Measurements from ENCODE around the gene RABAC1.

DNA sequence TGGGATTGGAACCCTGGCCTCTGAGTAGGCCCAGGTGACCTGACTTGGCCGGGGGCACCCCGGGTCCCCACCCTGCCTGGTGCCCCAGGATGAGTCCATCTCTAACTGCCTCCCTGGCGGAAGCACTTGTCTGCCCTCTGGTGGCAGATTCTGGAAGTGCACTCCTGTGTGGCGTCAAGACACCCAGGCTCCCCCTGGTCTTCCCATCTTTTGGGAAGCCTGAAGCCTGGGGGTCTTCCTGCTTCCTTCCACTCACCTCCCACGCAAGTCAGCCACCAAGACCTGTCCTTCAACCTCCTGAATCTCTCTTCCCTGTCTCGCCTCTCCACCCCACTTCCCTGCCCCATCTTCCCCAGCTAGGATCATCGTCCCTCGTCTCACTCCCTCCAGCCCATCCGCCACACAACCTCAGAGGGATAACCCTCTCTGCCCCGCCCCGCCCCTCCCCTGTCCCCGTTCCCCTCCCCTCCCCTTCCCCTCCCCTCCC, 7.4 kb downstream of the RABAC1 start:
- no peak for TF ChIP-seq NR2C2 (CRISPR knock-in tag; IDR thresholded peaks at IDR 0.05)
- no peak for TF ChIP-seq NR2C2 (tag; IDR thresholded peaks at IDR 0.05)
- TF ChIP-seq, protein P1, sequence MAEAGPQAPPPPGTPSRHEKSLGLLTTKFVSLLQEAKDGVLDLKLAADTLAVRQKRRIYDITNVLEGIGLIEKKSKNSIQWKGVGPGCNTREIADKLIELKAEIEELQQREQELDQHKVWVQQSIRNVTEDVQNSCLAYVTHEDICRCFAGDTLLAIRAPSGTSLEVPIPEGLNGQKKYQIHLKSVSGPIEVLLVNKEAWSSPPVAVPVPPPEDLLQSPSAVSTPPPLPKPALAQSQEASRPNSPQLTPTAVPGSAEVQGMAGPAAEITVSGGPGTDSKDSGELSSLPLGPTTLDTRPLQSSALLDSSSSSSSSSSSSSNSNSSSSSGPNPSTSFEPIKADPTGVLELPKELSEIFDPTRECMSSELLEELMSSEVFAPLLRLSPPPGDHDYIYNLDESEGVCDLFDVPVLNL (CRISPR knock-in tag; IDR thresholded peaks at IDR 0.05; ENCODE audit: low read depth): no peak
- TF ChIP-seq, protein P2, sequence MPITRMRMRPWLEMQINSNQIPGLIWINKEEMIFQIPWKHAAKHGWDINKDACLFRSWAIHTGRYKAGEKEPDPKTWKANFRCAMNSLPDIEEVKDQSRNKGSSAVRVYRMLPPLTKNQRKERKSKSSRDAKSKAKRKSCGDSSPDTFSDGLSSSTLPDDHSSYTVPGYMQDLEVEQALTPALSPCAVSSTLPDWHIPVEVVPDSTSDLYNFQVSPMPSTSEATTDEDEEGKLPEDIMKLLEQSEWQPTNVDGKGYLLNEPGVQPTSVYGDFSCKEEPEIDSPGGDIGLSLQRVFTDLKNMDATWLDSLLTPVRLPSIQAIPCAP (CRISPR knock-in tag; IDR thresholded peaks at IDR 0.05; ENCODE audit: borderline replicate concordance): no peak
- no peak for TF ChIP-seq TARDBP (IDR thresholded peaks at IDR 0.05)
- no peak for TF ChIP-seq ETV6 (IDR thresholded peaks at IDR 0.05; ENCODE audit: borderline replicate concordance in 1 of 2, low read depth in 2 of 2, low read length in 1 of 2)
- TF ChIP-seq ETV6 (CRISPR knock-in tag; IDR thresholded peaks at IDR 0.05; ENCODE audit: borderline replicate concordance): no peak
- TF ChIP-seq, protein P3, sequence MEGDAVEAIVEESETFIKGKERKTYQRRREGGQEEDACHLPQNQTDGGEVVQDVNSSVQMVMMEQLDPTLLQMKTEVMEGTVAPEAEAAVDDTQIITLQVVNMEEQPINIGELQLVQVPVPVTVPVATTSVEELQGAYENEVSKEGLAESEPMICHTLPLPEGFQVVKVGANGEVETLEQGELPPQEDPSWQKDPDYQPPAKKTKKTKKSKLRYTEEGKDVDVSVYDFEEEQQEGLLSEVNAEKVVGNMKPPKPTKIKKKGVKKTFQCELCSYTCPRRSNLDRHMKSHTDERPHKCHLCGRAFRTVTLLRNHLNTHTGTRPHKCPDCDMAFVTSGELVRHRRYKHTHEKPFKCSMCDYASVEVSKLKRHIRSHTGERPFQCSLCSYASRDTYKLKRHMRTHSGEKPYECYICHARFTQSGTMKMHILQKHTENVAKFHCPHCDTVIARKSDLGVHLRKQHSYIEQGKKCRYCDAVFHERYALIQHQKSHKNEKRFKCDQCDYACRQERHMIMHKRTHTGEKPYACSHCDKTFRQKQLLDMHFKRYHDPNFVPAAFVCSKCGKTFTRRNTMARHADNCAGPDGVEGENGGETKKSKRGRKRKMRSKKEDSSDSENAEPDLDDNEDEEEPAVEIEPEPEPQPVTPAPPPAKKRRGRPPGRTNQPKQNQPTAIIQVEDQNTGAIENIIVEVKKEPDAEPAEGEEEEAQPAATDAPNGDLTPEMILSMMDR (IDR thresholded peaks at IDR 0.05 in 2 of 3, conservative IDR thresholded peaks at IDR 0.05 in 1 of 3; ENCODE audit: insufficient read depth in 2 of 3, low read depth in 1 of 3, low read length in 3 of 3): peak; percentile 93 to 95 (median 94)
